Activated CD4-positive, alpha-beta T cell treated with anti-CD3 and anti-CD28 coated beads for 1 hour (primary cell): ENCODE data around the gene GSTA4.
"Not testable (repeated sequence)": the region's sequence is repeated elsewhere in the genome, so short reads cannot be mapped to it uniquely, and the experiment has no call there.

Source experiments
- DNase-seq: peaks from one replicate; pipeline ENCODE4 v3.0.0-alpha.2; 2020

The GSTA4 gene

DNA sequence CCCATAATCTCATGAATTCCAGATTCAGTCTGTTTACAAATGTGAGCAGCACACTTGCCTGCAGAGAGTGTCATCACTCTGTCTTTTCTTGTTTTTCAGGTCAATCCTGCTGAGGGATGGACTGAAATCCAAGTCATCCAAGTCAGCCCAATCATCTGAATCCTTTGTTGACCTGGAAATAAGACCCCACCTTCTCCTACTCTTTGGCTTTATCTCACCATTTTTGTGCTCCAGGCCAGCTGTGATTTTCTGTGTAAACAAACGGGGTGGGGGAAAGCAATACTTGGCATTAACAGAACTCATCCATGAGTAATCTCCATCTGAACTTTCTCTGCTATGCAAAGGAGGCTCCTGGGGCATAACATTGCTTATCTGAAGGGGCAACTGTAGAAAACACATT is 16.9 kb upstream of the GSTA4 start:
- no peak for DNase-seq

DNA sequence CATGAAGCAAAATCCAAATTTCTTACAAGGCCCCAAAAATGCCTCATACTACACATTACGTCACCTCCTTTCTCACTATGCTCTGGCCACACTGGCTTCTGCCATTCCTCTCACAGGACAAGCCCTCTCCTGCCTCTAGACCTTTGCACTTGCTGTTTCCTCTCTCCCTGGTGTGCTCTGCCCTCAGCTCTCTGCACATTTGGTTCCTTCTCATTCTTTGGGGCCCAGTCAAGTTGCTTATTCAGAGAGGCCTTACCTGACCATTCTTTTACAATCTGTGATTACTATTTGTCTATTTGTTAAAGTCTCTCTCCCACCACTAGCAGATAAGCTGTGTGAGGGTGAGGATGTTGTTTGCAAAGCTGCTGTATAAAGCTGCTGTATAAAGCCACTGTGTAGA is 15.4 kb upstream of the GSTA4 start:
- no peak for DNase-seq

DNA sequence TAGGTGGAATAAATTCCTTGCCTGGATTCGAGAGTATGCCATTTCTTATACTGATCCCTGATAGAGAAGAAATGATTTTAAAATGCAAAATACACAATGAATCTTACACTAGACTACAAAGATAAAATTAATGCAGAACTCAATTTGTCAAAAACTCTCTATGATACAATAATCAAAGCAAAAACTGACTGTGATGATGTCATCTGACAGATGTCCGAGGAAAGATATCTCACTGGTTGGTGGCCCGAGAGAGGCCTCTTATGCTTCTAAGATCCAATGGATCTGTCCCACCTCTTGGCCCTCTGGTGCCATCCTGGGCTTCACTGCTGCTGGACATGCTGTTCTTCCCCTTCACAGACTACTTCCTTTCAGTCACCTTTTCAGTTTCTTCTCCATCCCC is 14.4 kb upstream of the GSTA4 start:
- DNase-seq, result no peak

DNA sequence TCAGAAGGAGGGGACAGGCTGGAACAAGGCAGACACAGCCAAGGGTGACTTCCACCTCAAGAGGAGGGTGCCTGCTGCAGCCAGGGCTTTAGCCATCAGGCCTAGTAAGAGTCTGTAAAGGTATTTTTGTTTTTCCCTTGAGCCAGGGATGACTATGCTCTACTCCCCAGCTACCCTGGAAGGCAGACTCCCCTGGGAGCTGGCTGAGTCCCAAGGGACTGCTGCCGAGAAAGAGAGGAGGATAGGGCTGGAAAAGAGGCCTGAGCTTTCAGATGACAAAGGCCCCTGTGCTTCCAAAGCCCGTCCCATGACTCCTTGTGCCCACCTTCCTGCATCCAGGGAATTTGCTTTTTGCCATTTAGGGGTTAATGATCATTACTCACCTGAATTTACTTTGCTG is 14.0 kb upstream of the GSTA4 start:
- no peak for DNase-seq

DNA sequence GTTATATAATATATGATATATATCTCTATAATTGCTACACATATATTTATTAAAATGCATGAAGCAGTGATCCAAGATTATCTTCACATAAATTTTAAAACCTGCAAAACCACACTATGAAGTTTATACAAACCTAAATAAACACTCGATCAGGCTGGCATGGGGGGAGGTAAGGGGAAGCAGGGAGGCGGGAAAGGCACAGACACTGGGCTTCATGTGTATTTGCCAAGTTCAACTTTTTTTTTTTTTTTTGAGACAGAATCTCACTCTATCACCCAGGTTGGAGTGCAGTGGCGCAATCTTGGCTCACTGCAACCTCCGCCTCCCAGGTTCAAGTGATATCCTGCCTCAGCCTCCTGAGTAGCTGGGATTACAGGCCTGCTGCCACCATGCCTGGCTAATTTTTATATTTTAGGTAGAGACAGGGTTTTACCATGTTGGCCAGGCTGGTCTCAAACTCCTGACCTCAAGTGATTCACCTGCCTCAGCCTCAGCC is 13.2 kb upstream of the GSTA4 start:
- DNase-seq, result not testable (repeated sequence)

DNA sequence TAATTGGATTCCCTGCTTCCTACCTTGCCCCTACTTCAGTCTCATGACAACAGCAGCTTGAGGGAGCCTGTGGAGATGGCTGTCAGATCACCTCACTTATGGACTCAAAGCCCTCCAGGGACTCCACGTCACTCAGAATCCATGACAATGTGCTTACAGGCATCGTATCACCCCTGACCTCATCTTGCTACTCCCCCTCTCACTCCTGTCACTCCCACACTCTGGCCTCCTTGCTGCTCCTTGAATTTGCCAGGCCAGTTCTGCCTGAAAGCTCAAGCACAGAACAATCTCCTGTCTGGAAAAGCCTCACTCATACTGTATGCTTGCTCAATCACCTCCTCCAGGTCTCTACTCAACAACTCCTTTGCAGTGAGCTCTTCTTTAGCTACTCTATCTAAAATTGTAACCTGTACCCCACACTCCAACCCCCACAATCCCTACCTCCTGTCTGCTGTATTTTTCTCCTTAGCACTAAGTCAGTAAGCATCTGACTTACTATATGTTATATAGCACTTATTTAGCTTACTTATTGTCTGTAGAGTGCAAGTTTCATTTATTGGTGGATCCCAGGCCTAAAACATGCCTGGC is 10.7 kb upstream of the GSTA4 start:
- DNase-seq, result no peak

DNA sequence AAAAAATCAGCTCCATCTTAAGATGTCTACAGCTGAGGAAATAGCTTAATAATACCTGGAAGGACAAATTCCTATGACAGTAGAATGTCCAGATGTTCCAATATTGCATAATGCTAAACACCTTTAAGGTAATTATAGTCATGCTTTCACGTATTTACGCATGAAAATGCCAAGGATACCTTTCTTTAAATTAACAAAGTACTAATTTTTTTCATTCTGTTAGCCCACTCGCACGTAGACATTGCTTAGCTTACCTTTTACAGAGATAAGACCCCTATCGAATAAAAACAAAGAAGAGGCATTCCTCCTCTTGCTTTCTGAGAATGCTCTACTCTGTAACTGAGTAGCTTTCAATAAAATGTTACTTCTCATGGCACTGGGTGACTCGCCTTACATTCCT is 4.4 kb upstream of the GSTA4 start:
- no peak for DNase-seq

DNA sequence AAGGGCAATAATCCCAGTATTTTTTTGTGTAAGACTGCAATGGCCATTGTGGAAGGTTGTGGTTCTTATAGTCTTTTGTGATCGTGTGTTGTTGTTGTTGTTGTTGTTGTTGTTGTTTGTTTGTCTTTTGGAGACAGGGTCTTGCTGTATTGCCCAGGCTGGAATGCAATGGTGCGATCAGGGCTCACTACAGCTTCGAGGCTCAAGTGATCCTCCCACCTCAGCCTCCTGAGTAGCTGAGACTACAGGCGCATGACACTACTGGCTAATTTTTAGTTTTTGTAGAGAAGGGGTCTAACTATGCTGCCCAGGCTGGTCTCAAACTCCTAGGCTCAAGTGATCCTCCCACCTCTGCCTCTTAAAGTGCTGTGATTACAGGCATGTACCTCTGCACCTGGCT is 3.5 kb upstream of the GSTA4 start:
- DNase-seq, result no peak

DNA sequence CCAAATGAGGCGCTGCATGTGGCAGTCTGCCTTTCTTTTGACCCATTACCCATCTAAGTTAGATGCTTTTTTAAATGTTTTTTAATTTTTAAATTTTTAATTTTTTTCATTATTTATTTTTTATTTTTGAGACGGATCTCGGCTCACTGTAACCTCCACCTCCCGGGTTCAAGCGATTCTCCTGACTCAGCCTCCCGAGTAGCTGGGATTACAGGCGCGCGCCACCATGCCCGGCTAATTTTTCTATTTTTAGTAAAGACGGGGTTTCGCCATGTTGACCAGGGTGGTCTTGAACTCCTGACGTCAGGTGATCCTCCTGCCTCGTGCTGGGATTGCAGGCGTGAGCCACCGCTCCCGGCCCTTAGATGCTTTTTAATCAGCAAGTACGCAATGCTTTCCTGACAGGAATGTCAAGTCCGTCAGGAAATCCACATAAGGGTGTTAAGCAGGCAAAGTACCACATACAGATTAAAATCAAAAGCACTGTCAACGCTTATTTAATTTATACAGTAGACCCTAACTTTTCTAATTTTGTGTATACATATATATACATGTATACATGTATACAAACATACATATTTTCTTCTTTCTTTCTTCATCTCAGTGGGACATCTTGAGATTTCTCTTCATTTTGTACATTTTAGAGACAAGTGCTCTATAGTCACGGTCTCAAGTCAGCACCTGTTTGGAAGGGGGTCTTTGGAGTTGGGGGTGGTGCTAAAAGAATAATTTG is 995 bp upstream of the GSTA4 start:
- peak; percentile 11 for DNase-seq

DNA sequence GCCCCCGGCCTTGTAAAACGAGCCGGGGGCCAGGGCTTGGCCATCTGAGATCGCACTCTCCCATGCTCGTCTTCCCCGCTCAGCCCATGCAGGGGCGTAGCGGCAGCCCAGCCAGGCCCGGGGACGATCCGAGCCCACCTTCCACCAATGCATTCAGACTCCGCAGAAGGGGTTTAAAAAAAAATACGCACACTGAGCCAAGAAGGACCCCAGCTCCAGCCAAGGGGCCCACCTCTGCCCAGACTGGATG is 320 bp downstream of the GSTA4 start:
- DNase-seq, result peak; percentile 12

DNA sequence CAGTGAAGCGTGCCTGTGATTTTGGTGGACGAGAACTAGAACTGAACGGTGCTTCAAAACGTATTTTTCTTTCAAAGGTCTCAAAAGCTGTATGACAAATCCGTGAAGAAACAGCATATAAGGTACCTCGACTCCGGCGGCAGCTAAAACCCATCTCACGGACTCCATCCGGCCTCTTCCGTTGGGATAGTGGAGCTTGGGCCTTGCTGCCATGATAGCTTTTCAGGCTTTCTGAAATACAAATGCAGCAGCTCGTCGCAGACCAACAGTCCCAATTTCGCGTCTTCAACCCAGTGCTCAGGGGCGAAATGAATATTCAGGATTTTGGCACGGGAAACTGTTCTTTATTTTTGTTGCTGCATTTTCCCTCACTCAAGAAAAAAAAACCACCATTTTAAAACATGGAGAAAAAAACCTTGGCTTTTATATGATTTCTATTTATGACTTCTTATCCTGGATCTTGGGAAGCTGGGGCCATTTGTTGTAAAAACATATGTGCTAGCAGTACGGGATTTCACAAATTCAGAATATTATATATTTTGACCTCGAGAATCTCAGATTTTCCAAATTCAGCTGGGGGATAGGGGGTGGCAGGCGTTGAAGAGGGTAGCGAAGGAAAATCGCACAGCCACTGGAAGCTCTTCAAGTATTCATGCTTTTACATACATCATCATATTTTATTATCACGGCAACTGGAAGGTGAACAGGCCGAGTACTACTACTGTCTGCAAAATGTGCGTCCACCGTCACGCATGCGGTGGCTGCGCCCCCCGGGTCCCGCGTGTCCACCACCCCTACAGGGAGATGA is 849 bp downstream of the GSTA4 start:
- no peak for DNase-seq

DNA sequence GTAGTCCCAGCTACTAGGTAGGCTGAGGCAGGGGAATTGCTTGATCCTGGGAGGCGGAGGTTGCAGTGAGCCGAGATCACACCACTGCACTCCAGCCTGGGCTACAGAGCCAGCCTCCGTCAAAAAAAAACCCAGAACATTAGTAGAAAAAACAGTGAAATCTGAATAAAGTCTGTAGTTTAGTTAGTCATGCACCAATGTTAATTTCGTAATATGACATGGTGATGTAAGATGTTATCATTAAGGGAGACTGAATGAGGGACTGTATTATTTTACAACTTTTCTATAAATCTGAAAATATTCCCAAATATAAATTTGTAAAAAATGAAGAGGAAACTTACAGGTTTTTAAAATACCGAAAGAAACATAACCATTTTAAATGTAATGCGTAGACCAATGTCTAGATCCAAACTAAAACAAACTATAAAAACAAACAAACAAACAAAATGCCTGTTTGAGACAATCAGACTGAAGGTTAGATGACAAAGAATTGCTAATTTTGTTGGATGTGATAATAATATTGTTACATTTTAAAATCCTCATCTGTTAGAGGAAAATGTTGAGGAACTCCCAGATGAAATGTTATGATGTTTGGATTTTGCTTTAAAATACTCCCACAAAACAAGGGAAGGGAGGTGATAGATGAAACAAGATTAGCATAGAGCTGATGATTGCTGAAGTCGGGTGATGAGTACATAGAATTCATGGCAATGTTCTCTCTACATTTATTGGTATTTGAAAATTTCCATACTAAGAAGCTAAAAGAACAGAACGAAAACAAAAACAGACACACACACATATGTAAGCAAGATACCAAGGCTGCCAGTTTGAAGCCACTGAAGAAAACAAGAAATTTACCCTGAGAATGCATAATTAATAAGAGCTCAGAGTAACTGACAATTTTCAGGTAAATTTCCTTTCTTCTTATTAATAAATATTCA is 1.8 kb downstream of the GSTA4 start:
- no peak for DNase-seq

DNA sequence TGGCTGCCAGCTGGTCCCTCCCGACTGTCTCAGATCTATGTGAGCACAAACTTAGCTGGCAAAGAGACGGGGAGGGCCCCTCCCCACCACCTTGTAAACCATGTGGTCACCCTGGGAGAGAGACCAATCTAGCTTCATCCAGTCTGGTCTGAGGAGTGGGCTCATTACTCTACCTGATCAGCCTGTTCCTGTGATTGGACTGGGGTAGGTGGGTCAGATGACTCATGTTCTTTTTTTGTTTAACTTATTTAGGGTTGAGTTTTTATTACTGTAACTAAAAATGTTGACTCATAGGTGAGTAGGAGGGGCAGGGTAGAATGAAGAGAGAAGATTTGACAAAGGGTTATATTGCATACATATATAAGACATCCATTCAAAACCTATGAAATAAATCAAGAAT is 4.7 kb downstream of the GSTA4 start:
- no peak for DNase-seq

DNA sequence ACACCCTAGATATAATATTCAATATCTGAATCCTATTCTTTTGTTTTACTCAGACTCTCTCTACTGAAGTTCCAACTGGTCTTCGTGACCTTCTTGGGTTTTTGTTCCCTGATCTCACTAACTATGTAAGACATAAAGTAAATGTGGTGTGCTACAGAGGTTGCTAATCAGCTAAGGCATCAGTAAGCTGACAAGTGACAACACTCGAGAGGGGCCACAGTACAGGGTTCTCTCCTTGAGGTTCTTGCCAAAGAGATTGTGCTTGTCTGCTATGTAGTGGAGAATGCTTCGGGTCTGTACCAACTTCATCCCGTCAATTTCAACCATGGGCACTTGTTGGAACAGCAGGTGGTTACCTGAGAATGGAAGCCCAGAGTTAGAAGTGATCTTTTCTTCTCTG is 9.9 kb downstream of the GSTA4 start:
- no peak for DNase-seq

DNA sequence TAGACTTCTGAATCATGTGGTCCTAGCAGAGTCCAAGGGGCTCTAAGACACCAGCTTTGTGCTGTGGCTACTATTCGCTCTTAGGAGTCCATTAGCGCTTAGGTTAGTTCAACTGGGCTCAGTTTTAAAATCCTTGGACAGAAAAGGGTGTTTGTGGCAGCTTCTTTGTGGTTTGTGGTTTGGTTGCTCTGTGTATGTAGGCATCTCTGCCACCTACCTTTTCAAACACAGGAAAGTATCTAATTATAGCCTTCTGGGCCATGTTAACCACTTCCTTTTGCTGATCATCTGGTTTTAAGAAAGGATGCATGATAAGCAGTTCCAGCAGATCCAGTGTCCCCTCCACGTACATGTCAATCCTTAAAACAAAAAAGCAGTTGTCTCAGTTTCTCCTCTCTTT is 10.8 kb downstream of the GSTA4 start:
- no peak for DNase-seq

DNA sequence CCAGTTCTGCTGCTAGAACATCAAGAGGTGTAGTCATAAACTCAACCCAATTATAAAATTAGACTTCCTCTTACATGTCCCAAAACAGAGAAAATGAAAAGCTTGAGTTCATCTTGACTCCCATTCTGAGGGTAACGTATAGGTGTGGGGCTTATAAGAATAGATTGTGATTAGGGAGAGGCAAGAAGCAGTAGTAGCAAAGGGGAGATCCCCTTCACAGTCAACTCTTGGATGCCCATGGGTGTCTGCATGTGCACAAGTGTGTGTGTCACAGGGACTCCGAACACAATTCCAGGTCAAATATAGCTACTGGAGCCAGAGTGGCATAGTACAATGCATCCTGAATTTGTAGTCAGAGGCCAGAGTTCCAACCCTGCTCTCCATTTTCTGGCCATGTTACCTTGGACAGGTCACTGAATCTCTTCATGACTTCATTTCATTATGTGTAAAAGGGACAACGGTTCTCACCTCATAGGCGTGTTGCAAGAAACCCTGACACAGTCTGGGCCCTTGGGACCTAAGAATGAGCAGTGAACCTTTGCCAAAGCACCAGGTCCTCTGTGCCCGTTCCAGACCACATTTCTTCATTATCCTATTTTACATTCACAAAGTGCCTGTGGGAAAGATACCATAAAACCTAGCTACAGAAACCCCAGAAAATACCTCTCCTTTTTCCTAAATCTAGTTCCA is 11.8 kb downstream of the GSTA4 start:
- DNase-seq, result no peak

DNA sequence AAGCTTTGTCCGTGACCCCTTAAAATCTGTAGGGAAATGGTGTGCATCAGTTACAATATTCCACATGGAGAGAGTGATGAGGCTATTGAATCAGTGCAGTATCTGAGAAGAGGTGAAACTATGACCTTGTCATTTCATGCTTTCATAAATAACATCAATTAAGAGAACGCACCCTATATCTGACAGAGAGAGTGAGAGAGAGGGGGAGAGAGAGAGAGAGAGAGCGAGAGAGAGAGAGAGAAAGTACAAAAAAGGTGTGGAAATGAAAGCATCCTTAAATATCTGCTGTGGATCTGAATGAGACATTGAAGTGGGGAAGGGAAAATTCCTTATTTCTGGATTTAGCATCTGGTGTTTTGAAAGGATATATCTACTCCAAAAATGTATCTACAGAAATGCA is 12.4 kb downstream of the GSTA4 start:
- DNase-seq, result no peak

DNA sequence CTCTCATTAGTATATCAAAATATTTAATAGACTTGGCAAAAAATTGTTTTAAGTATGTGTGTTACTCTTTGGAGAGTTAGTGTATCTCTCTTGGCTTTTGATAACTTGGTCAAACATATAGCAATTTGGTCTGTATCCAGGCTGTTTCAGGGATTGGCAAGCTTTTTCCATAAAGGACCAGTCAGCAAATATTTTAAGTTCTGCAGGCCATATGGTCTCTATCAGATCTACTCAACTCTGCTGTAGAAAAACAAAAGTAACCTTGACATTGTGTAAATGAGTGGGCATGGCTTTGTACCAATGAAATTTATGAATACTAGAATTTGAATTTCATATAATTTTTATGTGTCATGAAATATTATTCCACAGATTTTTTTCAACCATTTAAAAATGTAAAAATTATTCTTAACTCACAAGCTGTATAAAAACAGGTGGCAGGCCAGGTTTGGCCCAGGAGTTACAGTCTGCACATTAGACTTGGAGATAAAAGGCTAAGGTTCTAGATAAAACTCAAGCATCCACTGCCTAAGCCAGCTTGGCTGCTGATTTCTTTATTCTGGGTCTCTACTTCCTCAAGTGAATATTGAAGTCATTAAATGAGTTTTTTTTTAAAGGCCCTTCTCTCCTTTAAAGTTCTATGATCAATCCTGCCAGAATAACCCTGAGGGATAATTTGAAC is 13.7 kb downstream of the GSTA4 start:
- no peak for DNase-seq

DNA sequence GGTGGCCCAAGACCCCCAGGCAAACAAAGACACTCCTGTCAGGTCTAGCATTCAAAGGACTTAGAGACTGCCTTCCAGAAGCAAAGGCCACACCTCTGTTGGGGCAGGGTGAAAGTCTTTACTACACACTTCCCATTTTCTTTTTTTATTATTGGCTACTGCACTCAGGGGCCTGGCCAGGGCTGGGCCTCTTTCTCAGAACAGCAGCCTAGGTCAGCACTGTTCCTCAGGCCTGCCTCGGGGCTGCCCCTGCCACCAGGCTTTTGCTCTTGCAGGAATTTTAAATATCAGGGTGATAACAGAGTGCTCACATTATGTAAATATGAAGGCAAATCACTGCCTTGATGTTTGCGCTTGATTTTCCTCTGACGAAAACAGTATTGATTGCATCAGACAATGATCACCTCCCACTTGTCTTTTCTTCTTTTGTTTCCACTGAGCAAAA is 18.5 kb downstream of the GSTA4 start:
- DNase-seq, result no peak

DNA sequence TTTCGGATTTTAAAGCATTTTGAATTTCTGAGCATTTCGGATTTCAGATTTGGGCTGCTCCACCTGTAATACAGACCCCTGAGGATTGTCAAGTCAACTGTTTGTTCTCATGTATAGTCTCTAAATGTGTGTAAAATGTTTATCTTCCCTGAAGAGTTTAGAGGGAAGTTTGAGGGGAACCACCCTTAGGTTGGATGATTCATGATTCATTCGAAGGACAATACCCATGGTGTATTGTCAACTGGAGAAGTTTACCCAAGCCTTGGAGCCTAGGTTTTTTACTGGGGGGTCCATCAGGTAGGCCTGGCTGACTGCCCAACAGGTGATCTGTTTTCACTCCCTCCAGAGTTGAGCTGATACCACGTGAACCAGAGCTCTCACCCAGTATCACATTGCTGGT is 18.9 kb downstream of the GSTA4 start:
- no peak for DNase-seq

DNA sequence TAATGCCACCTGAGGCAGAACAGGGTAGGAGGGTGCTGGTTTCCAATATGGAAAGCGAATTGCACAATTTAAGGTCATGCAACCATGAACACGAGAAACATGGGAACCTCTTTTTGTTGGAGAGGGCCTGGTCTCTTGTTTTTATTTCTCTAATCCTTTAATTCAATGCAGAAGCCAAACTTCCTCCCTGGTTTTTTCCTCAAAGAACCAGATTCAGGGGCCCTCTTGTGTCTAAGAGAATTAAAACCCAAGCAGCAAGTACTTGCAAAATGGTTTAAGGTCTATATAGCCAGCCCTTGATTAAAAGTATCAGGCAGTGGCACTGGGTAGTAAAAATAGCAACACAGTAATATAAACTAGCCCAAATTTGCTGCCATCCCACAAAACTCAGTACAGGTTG is 19.5 kb downstream of the GSTA4 start:
- DNase-seq, result no peak

DNA sequence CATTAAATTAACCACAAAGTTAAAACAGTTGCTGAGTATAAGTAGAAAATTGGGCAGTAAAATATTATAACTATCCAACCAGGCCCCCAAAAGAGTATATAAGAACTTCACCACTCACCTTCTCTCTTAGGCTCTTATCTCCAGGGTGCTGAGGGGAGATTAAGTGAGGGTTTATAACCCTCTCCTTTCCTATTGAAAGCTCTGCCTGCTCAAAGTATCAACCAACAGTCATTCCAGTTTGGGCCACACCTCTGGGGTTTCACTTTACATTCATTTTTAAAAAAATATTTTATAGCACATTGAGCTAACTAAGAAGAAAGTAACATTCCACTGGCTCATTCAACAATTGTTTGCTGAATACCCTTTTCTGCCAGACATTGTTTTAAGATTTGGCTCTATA is 22.1 kb downstream of the GSTA4 start:
- DNase-seq, result no peak
